IPS-NIHi11 (cell line): ENCODE measurements around the gene WRNIP1.

Source experiments
- DNase-seq: peaks from one replicate; pipeline ENCODE4 v3.0.0; 2012; ENCODE audit warnings: mixed read lengths, low spot score

WRNIP1 gene

DNA sequence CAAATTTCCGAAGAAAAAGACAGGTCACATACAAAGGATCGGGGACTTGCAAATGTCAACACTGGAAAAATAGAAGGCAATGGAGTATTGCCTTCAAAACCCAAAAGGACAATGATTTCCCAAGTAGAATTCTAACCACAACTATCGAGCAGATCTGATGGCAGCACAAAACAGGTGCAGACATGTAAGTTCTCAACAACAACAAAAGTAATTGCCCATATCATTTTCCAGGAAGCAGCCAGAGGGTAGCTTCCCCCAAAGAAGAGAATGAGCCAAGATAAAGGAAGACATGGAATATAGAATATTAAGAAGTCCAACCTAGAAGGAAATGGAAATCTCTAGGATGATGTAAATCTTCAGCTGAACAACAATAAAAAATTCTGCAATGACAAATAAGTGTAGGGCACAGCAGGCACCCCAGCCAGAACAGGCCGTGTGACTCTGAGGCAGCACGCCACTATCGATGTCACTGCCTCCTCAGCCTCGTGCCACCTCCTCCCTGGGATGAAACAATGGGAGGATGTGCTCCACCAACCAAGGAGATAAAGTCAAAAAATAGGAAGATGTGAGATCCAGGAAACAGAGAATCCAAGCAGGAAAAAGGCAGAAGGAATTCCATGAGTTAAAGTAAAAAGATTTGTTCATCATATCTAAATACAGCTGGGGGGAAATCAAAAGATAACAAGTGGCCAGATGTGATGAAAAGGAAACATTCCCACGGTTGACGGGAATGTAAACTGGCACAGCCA lies 42.3 kb downstream of the WRNIP1 start:
- DNase-seq: no peak

DNA sequence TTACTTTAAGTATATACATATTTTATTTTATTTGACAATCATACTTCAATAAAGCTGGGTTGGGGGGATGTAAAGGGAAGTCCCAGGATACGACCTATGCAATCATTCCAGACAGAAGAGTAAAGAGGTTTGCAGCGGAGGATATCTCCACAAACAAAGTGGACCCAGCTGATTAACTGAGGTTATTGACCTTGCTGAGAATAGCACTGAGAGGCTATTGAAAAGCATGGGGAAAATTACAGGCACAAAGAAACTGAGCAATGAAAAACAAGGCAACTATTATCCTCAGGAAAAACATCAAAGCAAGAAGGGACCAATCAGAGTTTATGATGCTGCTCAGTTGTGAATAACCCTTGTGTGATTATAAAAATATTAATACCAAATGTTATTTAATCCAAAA lies 43.8 kb downstream of the WRNIP1 start:
- DNase-seq: no peak

DNA sequence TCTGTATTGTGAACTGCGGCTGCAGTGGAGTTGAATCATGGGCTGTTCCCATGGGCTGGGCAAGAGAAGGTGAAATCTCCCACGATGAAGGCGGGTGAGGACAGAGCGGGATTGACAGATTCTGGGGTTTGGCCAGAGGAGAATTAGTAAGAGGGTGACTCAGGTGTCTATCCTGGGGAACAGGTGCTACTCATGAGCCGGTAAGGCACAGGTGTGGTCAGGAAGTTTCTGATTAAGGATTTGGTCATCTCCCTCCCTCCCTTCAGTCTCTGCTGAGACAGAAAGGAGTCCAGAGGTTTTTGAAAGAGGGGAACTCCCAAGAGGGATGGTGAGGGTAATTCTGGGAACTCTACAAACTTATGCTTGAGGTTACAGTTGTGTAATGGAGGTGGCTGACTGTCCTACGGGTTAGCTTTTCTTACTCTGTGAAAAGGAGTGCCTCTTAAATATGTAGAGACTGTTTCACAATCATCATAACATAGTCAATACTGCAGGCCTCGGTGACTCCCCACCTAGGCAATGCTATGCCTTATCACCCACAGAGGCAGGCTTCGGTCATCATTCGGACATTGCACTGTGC lies 45.0 kb downstream of the WRNIP1 start:
- DNase-seq: peak; percentile 6

DNA sequence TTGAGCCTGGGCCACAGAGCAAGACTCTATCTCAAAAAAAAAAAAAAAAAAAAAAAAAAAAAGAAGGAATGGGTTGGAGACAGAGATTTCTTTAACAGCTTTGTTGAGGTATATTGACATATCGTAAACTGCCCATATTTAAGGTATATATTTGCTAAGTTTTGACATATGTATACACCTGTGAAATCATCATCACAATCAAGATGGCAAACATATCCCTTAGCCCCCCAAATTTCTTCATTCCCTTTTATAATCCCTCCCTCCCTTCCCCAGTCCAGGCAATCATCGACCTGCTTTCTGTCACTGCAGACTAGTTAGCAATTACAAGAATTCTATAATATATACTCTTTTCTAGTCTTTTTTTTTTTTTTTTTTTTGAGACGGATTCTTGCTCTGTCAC lies 47.5 kb downstream of the WRNIP1 start:
- DNase-seq: no peak

DNA sequence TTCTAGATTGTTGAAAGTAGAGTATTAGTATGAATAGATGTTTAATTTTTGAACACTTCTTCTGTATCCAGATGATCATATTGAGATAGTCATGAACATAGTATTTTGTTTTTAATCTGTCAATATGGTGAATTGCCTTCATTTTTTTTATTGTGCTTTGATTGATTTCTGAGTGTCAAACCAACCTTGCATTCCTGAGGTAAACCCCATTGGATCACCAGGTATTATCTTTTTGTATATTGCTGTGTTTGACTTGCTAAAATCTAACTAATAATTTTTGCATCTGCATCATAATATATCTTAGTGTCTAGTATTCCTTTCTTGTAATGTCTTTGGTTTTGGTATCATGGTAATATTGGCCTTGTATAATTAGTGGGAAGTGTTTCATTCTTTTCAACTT lies 51.0 kb downstream of the WRNIP1 start:
- DNase-seq: no peak

DNA sequence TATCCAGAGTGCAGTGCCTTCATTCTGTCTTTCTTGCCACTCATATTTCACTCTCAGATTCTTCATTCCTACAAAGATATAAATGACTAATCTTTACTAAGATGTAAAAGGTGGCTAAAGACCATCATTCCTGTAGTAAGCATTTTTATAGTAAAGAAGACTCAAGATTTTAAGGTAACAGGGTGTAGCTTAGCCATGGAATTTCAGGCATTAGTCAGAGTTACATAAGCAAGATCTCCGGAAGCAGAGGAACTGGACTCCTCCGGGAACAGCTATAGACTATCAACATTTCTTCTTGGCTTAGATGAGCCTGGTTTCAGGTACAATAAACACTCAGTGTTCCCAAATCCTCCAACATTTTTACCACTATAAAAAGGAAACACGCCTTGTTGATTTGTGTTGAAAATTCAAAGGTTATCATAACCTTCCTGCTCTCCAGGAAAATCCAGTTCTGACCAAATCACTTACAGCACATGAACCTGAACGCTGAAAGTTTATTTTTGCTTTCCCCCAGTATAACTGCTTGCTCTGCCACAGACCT lies 52.8 kb downstream of the WRNIP1 start:
- DNase-seq: peak; percentile 5

DNA sequence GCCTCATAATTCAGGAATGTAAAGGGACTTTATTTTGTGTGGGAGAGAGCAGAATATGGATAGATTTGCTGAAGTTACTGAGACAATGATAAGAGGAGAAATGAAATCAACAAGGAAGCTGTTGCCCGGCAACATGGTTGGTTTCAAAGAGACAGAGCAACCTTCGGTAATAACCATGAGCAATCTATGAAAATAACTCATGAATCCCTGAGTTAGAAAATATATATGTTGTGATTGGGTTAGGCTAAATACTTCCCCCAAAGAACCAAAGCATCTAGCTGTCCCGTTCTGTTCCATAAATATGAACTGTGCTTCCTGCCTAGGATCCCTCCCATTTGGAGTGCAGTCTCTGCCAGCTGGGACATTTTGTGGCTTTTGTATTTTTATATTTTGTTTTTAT lies 53.4 kb downstream of the WRNIP1 start:
- DNase-seq: no peak

DNA sequence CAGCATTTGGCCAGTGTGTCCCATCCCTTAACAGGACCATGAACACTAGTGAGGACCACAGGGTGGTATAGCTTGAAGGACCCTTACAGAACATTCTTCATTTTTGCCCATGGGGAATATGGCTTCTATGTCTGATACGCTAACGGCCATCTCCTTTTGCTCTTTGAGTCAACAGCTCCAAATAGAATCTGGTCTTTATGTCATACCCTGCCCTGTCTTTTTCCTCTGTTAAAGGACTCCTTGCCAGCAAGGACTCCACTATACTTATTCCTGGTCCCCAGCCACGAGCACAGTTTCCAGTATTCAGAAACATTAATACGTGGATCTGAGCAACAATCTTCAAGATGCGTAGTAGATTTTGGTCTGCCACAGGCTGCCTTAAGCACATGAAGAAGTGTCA lies 53.9 kb downstream of the WRNIP1 start:
- no peak for DNase-seq

DNA sequence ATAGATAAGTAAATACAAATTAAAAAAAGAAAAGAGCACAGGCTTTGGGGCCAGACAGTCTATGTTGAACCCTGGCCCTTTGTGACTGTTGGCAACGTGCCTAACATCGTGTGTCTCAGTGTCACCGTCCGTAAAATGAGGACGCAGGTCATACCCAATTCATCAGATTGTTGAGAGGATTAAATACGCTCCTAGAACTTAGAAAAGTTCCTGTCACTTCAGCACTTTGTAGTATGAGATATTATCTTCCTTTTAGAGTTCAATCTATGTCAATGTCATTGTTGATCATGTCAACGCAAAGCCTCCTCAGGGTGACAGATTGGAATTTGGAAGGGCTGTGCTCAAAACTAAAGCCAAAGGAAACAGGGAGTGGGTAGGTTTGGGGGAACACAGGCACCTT lies 54.8 kb downstream of the WRNIP1 start:
- DNase-seq: no peak

DNA sequence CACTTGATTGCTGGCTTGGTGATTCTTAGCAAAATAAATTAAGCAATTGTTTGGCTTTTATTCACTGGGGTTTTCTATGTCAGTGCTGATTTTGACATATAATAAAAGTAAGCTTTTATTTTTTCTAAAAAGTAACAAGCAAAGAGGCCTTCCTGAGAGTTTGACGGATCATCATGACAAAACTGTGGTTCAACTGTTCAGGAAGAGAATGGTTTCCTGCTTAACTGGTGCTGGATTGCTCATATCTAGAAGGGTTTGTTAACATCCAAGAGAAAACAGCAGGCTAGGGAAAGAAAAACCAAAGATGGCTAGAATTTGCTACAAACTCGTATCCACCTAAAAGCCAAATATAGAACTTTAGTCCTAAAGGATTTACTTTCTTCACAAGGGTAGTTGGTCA lies 55.2 kb downstream of the WRNIP1 start:
- no peak for DNase-seq

DNA sequence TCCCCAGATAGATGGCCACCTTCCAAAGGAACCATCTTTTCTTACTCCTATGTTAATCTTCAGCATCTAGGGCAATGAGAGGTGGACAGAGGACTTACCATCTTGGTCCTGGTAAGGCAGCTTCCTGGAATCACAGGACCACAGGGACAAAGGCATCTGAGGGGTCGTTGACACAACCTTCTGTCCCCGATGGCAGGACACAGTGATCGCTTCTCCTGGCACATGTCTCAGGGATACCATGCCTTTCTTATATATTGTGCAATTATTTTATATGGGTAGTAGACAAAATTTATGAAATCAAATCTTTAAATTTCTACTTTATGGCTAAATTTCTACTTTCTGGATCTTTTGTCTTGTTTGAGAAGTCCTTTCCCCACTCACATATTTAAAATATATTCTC lies 56.4 kb downstream of the WRNIP1 start:
- DNase-seq: no peak

DNA sequence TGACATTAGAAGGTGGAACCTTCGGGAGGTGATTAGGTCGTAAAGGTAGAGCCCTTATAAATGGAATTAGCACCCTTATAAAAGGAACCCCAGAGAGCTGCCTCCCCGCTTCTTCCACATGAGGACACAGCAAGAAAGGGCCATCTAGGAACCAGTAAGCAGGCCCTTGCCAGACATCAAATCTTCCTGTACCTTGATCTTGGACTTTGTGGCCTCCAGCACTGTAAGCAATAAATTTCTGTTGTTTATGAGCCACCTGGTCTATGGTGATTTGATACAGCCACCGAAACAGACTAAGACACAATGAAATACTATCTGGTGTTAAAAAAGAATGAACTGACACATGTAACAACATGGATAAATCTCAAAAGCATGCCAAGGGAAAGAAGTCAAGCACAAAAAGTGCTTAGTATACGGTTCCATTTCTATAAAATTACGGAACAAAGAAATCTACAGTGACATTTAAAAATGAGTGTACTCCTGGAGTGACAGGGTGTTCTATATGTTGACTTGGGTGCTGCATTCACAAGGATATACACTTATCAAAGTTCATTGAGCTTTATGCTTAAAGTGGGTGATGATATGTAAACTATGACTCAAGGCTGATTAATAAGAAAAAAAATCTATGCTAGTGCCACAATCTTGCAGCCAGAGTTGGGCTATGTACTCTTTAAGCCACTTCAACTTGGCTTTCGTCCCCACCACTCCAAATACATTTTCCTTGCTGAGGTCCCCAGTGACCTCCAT lies 58.1 kb downstream of the WRNIP1 start:
- no peak for DNase-seq

DNA sequence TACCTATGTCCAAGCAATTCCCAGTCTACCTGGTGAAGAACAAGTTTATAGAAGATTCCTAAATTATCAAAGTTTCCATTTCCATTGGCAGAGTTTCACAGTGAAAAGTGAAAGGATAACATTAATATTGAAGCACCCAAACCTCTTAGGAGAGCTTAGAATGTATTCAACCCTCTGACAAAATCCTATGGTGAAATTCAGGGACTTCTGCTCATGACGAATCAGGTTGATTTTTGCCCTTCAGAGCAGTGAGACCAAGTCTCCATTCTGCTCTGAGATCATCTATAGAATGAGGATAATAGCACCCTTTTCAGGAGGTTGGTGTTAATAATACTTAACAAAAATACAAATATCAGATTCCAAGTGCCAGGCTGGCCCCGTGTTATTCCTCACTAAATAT lies 60.9 kb downstream of the WRNIP1 start:
- DNase-seq: no peak

DNA sequence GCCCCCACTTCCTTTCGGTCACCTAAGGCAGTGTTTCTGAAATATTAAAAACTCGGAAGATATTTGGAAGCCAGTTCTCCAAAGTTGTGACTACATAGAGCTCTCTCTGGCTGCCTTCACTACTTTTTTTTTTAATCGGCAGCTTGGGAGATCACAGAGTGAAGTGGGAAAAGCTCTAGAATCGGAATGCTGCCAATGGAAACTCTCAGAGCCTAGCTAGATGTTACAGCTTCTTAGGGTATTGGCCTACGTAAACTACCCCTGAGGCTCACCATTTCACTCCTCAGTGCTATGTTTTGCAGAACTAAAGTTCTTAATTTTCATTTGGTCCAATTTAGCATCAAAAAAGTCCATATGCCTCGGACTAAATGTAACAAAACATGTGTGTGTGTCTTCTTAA lies 61.9 kb downstream of the WRNIP1 start:
- DNase-seq: no peak

DNA sequence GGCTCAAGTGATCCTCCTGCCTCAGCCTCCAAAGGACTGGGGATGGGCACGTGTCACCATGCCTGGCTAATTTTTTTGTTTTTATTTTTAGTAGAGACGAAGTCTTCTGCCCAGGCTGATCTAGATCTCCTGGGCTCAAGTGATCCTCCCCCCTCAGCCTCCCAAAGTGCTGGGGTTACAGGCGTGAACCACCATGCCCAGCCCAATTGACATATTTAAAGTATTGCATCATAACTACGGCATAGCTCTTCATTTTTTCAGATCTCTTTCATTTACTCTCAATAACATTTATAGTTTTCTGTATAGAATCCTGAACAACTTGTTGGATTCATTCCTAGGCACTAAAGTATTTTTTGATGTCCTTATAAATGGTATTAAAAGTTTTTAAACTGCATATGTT lies 63.4 kb downstream of the WRNIP1 start:
- no peak for DNase-seq

DNA sequence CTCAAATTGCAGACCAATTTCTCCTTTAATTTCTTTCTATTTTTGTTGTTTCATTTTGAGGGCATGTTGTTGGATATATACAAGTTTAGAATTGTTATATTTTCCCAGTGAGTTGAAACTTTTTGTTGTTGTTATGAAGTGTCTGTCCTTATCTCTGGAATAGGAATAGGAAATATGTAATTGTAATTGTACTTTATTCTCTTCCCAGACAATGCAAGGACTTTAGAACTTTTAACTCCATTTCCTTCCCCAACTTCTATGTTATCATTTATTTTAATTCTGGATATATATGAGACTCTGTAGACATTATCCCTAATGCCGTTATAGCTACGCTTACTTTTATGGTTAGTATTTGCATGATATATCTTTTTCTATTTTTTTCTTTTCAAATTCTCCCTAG lies 64.1 kb downstream of the WRNIP1 start:
- no peak for DNase-seq

DNA sequence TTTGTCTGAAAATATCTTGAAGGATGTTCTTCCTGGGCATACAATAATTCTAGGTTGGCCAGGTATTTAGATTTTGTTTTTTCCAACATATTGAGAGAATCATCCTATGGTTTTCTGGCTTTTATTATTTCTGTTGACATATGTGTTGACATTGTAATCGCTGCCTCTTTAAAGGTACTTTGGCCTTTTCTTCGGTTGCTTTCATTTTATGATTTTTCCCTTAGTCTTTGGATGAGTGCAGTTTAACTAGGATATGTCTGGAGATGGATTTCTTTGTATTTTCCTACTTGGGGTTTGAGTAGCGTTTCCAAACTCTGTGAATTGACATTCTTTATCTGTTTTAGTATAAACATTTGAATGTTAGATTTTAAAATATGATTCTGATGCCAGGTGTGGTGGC lies 65.0 kb downstream of the WRNIP1 start:
- DNase-seq: no peak

DNA sequence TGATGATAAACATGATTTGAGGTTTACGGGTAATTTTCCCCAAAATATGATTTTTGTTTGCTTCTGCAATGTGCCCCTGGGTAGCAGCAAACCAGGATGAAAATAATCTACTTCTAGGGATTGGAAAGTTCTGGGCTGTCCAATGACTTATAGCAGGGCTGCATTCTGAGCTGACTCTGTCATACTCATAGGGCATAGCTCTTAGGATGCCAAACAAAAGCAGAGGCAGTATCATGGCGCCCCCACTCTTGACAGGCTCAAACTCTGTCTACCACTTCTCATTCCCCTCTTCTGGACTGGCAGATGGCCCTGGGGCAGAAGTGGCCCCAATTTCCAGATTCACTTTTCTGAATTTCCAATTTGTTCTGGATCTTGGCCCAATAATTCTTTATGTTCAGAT lies 66.2 kb downstream of the WRNIP1 start:
- DNase-seq: no peak

DNA sequence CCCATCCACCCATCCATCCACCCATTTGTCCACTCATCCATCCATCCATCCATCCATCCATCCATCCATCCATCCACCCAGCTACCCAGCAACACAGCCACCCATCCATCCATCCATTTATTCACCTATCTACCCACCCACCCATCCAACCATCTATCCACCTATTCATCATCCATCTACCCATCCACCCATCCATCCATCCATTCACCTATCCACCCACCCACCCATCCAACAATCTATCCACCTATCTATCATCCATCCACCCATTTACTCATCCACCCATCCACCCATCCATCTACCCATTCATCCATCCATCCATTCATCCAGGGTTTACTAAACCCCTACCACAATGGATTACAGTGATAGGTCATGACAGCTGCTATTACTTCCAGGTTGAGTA lies 69.1 kb downstream of the WRNIP1 start:
- no peak for DNase-seq
